Renal pelvis (tissue), 4 donors: ENCODE measurements around the gene STK32B. TPM values are rescaled to one million over a fixed set of nuclear protein-coding genes. Genes with fewer than 3 reads are reported as not detected.

Experiments
- DNase-seq: peaks from one replicate; pipeline ENCODE4 v3.0.0-alpha.2; 2013
- polyA plus RNA-seq, 3 donors: library from polyadenylated mRNA; unstranded; fragments of 120-200 nt; gene quantifications; one replicate each; pipeline ENCODE4 v1.2.1, GENCODE V29; 2013; ENCODE audit not compliant: insufficient read length in 3 of 3

STK32B gene
- polyA plus RNA-seq, 3 donors = 7.2 to 10.6 (median 8.4) TPM

DNA sequence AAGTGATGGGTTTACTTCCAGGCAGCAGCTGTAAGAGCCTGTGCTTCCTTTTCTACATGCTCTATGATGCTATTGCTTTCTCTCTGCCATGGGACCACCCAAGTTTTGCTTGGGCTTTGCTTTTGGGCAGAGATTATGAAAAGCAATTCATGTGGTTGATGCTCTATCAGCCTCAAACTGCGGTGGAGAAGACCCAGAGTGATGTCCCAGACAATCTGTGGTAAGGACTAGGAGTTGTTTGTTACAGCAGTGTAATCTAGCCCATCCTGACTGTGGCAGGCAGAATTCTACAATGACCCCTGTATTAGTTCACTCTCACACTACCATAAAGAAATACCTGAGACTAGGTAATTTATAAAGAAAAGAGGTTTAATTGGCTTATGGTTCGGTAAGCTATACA is 22.8 kb upstream of the STK32B start:
- DNase-seq = no peak

DNA sequence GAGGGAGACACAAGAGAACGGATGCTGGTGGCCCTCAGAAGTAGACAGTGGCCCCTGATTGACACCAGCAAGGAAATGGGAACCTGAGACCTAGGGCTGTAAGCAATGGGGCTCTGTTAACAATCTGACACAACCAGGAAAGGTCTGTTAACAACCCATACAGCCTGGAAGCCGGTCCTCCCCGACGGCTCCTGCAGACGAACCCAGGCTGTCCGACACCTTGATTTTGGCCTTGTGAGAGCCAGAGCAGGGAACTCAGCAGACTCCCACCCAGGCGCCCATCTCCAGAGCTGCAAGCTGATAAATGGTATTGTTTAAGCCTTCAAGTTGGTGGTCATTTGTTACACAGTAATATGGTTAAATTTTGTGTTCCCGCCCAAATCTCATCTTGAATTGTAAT is 21.8 kb upstream of the STK32B start:
- DNase-seq = no peak

DNA sequence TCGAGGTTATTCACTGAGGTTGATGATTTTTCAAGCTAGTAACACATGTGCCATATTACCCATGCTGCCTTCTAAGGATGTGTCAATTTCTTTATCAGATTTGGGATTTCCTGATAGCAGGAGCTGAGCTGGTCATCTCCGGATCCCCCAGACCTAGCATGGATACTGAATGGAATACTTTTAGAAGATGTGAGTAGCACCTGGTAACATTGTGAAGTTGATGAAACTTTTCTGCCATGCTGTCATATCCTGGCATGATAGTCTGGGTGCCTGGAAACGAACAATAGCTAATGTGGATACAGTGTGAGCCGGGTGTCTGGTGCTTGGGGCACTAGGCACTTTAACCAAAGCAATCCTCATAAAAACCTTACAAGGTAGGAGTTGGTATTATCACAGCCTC is 21.1 kb upstream of the STK32B start:
- no peak for DNase-seq

DNA sequence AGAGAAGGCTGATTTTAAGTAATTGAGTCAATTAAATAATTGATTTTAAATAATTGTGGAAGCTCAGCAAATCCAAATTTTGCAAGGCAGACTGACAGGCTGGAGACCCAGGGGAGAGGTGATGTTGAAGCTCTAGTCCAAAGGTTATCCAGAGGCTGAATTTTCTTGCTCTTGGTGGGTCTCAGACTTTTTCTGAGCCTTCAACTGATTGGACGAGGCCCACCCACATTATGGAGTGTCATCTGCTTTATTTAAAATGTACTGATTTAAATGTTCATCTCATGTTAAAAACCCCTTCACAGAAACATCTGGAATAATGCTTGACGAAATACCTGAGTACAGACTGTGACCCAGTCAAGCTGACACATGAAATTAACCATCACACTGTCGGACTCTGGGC is 20.4 kb upstream of the STK32B start:
- no peak for DNase-seq

DNA sequence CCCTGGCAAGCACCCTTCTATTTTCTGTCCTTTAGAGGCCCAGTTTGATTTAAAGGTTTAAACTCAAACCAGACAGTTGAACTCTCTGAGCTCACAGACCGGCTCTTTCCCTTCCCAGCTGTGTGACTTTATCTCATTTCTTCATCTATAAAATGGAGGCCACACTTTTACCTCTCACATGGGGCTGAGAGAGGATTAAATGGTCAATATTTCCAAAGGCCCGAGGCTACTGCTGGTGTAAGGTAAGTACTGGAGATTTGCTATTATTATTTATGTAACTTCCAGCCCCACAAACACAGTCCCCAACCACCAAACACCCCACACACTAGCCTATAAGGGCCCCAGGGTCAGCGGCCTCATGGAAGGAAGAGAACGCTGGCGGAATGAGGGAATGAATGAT is 18.5 kb upstream of the STK32B start:
- DNase-seq = no peak

DNA sequence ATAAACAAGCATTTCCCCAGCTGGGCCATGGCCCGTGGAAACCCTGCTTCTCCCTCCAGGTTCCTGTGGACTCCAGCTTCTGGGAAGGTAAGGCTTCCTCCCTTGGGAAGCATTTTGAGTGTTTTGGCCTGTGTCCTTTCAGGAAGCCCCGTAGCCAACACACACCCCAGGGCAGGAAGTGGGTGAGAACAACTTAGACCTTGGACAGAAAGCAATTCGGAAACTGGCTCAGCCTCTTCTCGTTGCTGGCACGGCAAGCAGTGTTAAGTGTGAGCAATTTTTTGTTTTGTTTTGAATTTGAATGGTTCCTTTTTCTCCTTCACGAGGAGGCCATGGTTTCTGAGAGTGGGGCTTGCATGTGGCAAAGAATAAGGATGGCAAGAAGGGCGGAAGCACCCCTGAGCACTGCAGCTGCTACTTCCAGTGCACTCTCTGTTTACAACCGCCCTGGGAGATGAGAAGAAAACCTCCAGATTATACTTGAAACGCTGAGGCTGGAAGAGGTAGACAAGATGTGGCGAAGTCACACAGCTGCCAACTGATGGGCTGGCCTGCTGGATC is 17.9 kb upstream of the STK32B start:
- no peak for DNase-seq

DNA sequence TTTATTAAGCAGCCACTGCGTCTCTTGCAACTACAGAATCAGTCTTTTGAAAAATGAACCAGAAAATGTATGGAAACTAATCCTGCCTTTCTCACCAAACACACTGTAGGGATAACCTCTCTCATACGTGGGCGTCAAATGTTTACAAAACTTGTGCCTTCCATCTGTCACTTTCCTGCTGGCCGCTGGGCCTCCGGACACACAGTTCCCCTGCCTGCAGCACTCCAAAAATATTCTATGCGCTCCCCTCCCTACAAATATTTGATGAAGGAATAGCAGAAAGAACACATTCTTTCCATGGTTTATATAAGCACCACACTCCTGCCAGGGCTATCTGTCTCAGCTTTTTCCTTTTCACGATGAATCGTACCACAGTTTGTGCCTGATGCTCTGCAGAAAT is 17.1 kb upstream of the STK32B start:
- no peak for DNase-seq

DNA sequence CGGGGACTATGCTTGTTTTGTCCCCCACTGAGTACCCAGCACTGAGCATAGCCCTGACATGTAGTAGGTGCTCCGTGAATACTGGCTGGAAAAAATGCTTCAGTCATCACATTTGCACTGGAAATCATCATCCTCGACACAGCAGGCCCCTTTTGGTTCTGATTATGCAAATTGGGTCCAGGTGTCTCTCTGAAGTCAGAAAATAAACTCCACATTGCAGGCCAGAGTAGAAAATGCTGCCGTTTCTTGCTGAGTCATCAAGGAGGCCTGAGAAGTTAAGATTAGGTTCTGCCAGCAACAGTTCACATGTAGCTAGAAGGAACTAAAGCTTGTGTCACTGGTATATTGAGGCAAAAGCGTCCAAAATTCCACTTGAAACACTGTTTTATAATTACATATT is 15.0 kb upstream of the STK32B start:
- DNase-seq = no peak

DNA sequence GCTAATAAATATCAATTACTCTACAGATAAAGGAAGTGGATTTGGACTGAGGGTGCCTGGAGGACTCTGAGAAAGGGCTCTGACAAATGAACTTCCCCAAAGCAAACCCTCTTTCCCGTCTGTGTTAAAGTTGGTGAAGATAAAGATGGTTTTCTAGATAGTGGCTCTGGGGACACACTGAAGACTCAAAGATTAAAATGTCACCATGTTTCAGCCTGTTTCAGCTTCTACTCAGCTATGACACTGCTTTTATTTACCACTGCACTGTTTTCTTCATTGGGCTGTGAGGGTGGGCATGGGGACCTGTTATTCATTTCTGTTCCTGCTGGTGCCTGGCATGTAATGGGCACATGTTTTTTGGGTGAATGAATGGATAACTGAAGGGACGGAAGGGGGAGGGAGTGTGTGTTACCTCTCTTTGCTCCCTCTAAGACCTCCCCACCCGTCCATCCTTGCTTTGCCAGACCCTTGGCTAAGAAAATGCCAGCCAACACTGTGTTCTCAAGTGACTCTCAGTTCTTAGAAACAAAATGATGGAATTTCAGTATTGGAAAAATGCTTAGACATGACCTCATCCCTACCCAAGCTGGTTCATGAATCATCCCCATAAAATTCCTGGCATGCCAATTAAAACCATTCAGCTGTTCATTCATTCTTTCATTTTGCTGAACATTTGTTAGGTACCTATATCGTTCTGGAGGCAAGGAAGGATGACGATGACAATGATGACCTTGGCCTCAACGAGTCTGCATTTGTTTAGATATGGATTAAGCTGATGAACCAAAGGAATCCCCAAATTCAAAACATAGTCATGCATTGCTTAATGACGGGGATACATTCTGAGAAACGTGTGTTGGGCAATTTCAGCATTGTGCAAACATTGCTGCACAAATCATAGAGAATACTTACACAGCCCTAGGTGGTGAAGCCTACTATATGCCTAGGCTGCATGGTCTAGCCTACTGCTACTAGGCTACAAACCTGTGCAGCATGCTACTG is 13.4 kb upstream of the STK32B start:
- no peak for DNase-seq

DNA sequence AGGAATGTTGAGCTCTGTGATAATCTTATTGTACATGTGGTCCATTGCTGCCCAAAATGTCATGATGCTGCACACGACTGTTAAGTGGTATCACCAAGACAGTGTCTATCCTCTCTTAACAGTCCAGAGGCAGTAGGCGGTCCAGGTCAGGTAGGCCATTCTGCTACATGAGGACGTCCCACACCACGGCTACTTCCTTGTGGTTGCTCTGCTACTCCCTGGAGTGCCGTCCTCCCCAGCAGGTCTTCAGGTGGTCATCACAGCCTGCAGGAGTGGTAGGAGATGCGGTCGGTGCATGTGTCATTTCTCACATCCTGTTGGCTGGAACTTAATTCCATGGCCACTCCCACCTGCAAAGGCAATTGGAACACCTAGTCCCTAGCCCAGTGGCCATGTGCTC is 11.5 kb upstream of the STK32B start:
- no peak for DNase-seq

DNA sequence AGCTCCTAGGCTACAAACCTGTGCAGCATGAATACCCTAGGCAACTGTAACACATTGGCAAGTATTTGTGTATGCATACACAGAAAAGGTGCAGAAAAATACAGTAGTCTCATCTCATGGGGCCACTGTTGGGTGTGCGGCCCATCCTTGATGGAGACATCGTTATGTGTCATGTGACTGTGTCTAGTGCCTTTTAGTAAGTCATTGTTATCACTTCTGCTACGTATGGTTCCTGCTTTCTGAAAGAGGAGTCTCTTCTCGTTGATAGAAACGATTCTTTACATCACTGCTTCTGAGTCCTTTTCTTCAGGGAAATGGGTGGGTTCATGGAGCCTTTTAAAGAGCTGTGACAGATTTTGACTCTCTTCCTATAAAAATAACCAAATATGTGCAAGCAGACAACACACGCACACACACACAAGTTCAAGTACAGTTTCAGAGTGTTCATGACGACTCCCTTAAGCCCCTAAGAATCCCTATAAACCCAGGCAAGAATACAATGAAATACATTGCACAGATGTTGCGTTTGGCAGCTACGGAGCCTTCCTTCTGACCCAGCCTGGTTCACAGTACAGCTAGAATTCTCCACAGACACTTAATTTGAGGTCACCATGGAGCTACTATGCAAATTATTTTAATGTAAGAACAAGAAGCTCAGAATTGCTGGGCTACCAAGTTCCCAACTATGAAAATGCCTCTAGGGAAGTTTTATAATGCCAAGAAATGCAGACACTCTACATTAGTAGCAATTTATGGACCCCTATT is 10.2 kb upstream of the STK32B start:
- no peak for DNase-seq

DNA sequence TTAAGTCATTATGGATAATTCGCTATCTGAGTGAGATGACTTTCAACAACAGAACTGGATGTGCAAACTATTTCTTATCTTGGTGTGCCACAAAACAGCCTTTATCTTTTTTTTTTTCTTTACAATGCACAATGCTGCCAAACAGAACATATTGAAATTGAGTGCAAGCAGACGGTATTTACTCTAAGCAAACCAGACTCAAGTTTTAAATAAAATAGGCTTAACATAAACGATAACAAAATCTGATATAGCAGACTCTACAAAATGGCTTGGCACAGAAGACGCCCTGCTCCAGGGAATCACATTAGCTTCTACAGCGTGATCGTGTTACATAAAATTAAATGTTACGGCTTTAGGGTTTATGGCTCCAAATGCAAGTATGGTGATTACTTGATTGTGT is 9.6 kb upstream of the STK32B start:
- no peak for DNase-seq

DNA sequence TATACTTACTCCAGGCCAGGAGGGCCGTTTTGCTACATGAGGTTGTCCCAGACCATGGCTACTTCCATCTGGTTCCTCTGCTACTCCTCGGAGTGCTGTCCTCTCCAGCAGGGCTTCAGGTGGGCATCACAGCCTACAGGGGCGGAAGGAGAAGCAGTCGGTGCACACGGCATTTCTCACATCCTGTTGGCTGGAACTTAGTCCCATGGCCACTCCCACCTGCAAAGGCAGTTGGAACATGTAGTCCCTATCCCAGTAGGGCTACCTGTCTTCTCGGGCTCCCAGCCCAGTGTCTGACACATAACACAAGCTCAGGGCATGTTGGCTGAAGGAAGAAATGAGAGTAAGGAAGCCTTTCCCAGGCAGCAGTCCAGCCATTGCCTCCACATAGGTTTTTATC is 7.7 kb upstream of the STK32B start:
- no peak for DNase-seq

DNA sequence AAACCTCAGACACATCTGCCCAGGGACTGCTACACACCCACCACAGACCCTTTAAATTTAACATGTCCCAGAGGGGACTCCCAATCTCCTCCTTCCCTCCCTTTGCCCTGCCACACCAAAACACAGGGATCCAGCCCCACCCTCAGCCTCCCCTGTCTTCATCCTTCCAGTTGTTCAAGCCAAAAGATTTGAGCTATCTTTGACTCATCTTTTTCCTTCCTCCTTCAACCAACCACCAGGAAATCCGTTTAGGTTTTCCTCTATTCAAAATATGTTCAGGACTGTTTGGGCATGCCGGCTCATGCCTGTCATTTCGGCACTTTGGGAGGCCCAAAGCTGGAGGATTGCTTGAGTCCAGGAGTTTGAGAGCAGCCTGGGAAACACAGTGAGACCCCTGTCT is 6.9 kb upstream of the STK32B start:
- DNase-seq = no peak

DNA sequence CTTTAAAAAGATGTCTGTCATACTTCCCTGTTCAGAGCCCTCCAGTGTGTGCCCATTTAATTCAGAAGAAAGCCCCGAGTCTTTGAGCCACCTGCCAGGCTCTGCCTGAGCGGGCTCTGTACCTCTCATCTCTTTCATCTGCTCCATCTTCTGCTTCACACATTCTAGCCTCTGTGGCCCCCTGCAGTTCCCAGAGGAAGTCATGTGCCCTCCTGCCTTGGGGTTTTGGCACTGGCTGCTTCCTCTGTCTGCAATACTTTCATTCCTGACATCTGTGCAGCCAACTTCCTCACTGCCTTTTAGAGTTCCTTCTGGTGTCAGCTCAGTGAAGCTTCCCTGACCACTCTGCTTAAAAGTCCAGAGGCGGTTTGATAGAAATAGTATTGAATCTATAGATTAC is 6.2 kb upstream of the STK32B start:
- no peak for DNase-seq

DNA sequence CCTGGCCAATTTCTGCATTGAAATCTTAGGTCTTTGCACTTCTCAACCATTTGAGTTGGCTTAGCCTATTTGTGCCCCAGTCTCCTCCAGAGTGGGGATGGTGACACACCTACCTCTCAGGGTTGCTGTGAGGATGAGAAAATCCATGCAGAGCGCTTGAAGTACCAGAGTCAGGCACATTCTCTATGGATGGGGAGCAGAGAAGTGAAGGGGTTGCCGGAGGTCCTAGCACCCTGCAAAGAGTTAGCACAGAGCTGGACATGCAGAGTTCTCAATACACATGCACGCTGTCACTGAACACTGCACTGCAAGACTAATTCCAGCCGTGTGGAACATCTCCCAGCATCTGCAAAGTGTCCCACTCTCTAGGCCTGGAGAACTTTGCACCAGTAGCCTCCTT is 2.6 kb upstream of the STK32B start:
- DNase-seq = no peak

DNA sequence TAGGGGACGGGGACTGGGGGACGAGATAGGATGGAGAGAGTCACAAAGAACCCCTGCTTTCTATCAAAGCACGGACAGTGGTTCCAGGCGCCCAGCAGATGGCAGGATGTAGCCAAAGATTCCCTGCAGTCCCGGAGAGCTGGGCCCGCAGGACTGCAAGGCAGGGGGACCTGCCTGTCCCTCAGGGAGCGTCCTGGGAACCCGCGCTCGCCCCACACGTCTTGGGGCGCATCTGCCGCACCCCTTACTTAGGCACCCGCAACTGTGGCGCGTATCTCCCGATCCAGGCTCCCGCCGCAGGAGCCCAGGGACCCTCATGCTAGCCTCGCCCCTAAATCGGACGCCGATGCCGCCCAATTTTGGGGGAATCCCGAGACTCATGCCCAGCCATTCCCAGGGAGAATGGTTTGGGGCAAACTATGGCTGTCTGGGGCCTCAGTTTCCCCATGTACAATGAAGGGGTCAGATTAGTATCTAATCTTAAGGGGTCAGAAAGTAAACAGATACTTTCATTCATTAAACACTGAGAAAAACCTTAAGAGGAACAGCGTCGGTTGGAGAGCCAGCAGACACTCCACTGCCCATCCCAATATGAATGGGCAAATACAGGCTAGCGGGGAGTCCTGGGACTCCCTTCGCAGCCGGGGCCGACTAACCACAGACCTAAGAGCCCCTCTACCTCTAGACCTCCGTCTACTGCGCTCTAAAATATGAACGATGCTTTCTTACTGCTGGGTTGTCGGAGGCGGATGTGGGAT is 581 bp upstream of the STK32B start:
- peak; percentile 65 for DNase-seq

DNA sequence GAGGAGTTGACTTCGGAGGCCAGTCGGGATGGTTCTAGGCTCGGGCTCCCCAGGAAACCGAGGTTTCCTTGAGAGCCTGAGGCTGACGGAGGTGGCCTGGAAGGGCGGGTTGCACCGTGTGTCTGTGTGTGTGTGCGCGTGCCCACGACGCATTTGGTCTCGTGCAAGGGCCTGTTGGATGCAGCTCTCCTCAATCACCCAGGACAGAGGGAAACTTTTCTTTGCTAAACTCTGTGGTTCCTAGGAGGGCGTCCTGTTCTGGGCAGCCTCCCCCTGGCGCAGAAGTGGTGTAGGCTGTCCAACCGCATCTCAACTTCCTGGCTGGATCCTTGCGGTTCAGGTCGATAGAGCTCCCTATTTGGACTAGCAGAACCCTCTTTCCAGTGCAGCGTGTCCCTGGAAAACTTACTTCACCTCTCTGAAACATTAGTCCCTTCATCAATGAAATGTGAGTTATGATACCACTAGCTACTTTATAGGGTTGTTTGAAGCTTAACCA is 973 bp downstream of the STK32B start:
- DNase-seq = no peak

DNA sequence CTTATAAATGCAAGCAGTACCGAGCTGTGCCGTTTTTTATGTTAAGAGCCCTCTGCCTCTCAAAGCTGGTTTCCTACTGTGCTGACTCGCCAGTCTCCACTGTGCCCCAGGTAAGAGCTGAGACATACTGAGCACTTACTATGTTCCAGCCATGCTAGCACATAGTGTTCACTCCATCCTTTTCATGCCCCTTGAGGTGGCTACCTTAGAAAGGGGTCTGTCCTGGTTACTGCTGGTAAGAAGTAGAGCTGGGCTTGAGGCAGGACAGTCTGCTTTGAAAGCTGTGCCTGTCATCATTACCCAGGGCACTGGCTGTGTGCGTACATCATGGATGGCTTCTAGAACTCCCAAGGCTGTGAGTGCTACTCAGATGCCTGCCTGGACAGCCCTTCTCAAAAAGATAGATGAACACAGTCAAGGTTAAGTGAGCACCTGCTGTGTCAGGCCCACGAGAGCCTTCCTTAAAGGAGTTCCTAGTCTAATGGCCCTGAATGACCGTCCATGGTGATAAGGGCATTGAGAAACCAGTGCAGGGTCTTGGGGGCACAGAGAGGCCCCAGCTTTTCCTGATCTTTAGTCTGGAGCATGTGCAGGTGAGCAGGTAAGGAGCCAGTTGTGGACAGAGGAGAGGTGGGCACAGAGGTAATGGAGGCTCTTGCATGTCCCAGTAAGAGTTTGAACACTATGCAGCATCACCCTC is 1.6 kb downstream of the STK32B start:
- no peak for DNase-seq

DNA sequence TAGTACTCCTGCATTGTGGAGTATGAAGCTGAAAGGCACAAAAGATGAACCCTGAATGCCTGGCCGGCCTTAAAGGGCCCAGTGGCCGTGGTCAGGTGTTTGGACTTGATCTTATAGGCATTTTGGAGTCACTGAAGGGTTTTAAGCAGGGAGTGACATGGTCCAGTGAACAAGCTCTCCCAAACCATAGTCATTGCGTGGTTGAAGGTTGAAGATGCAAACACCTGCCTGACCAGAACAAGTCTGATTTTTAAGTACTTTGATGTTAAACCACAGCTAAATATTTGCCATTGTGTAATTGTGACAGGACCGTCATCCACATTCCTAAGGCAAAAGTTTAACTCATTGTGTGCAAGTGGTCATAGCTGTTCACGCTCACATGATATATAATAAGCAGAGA is 3.3 kb downstream of the STK32B start:
- no peak for DNase-seq

DNA sequence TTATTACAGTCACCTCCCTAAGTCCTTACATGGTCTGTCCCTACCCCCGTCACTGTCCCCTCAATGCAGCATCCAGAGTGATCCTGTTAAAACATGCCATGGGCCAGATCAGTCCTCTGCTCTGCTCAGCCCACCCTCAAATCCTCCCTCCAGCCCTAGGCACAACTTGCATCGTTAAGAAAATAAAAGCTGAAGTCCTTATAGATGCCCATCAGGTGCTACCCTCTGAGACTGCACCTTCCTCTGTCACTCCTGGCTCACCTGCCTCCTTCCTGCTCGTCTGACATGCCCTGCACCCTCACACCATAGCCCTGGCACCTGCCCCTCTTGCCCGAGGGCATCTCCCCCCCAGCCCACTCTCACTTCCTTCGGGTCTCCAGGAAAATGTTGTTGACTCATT is 4.1 kb downstream of the STK32B start:
- DNase-seq = no peak
